CD8-positive, alpha-beta memory T cell (primary cell): Measurements from ENCODE around the gene RFC2. TPM values are rescaled to one million over a fixed set of nuclear protein-coding genes. Genes with fewer than 3 reads are reported as not detected.
A peak's percentile ranks its signal among the peaks of the same experiment; 100 is the strongest.

Experiments used
- CTCF ChIA-PET: fragments of 350-600 bp; sonication (Branson Sonifier 250); formaldehyde crosslinking; loops from one replicate; lab custom pipeline; 2021; ENCODE audit warnings: antibody characterized with exemption; lab: Charles Lee
- POLR2A ChIA-PET: fragments of 350-600 bp; sonication (Branson Sonifier 250); formaldehyde crosslinking; loops from one replicate; lab custom pipeline; 2021; ENCODE audit warnings: antibody characterized with exemption; lab: Charles Lee
- DNase-seq, 5 donors: peaks; one replicate each; pipeline versions ENCODE4 v3.0.0 to v3.0.0-alpha.2; 2020 to 2022; ENCODE audit warnings: mixed read lengths in 1 of 5
- H3K27ac ChIP-seq: one replicate; pipeline ENCODE4 v1.7.0; 2013; ENCODE audit warnings: low read depth, mild to moderate bottlenecking, low read length, moderate library complexity
- H3K27me3 ChIP-seq: 2 replicates; pipeline ENCODE4 v1.7.0; 2013; ENCODE audit warnings: low read length, mild to moderate bottlenecking; ENCODE audit not compliant: insufficient read depth, poor library complexity, severe bottlenecking
- H3K36me3 ChIP-seq: 2 replicates; pipeline ENCODE4 v1.7.0; 2013; ENCODE audit warnings: mild to moderate bottlenecking, low read length, moderate library complexity; ENCODE audit not compliant: insufficient read depth
- H3K4me1 ChIP-seq: 2 replicates; pipeline ENCODE4 v1.7.0; 2013; ENCODE audit warnings: mild to moderate bottlenecking, low read length, moderate library complexity; ENCODE audit not compliant: insufficient read depth
- H3K4me3 ChIP-seq: 2 replicates; pipeline ENCODE4 v1.7.0; 2013; ENCODE audit warnings: mild to moderate bottlenecking, low read length
- H3K9me3 ChIP-seq: 2 replicates; pipeline ENCODE4 v1.7.0; 2013; ENCODE audit warnings: mild to moderate bottlenecking, low read length
- H3K27ac Mint-ChIP-seq, 8 donors: one replicate each; pipeline ENCODE4 v1.8.0; 2020 to 2021; ENCODE audit warnings: mixed read lengths in 8 of 8, mild to moderate bottlenecking in 6 of 8, inconsistent platforms in 3 of 8, moderate library complexity in 3 of 8
- H3K27me3 Mint-ChIP-seq, 2 donors: one replicate each; pipeline ENCODE4 v1.8.0; 2020 to 2021; ENCODE audit warnings: mixed read lengths in 2 of 2, mild to moderate bottlenecking in 1 of 2, moderate library complexity in 1 of 2
- H3K36me3 Mint-ChIP-seq, 3 donors: one replicate each; pipeline ENCODE4 v1.8.0; 2020 to 2021; ENCODE audit warnings: mixed read lengths in 3 of 3, inconsistent platforms in 1 of 3, mild to moderate bottlenecking in 1 of 3
- H3K4me1 Mint-ChIP-seq, 3 donors: one replicate each; pipeline ENCODE4 v1.8.0; 2020 to 2021; ENCODE audit warnings: mixed read lengths in 3 of 3, inconsistent platforms in 1 of 3, mild to moderate bottlenecking in 1 of 3
- H3K4me3 Mint-ChIP-seq, 7 donors: one replicate each; pipeline ENCODE4 v1.8.0; 2020 to 2021; ENCODE audit warnings: mixed read lengths in 7 of 7, mild to moderate bottlenecking in 6 of 7, moderate library complexity in 4 of 7, inconsistent platforms in 2 of 7
- H3K9me3 Mint-ChIP-seq, 5 donors: one replicate each; pipeline ENCODE4 v1.8.0; 2020 to 2022; ENCODE audit warnings: mixed read lengths in 5 of 5, mild to moderate bottlenecking in 3 of 5, moderate library complexity in 2 of 5, inconsistent platforms in 1 of 5
- polyA plus RNA-seq: library from polyadenylated mRNA; unstranded; fragments of 300-500 nt; fragmentation: Illumina TruSeq; gene quantifications from one replicate; pipeline ENCODE4 v1.2.3, GENCODE V29; 2021
- total RNA-seq, 2 experiments: library from RNA; stranded (reverse); gene quantifications; one replicate each; pipeline ENCODE4 v1.2.3, GENCODE V29; 2021

Gene RFC2
- total and polyA plus RNA-seq, 3 experiments from 2014 or later = 24.8 to 99.4 (median 88.9) TPM

- ChIA-PET CTCF (no interaction called here), POLR2A (no interaction called here)
- no peaks in the 10 kb centered on the region for H3K4me1 Mint-ChIP-seq
Observed at GRCh38 chr7:74277636-74278035, 23.4 kb upstream of the RFC2 start.

GRCh38 chr7:74275401-74275881 is 21.2 kb upstream of the RFC2 start:
- H3K9me3 Mint-ChIP-seq = no peaks in the 10 kb centered on the region
- no peak overlapping the region for H3K4me3 Mint-ChIP-seq
- Histone ChIP-seq H3K4me3 (no peak overlapping the region), H3K36me3 (no peaks in the 10 kb centered on the region), H3K4me1 (no peaks in the 10 kb centered on the region), H3K27ac (no peak overlapping the region), H3K27me3 (no peaks in the 10 kb centered on the region), H3K9me3 (no peaks in the 10 kb centered on the region)
- ChIA-PET CTCF (interaction anchor here (1.3 kb wide), 1 partner anchor 13 kb away, joined by 4 read pairs; the partner anchor contains the start of gene CLIP2), POLR2A (no interaction called here)
- DNase-seq = no peak
- no peaks in the 10 kb centered on the region for H3K36me3 Mint-ChIP-seq
- no peak overlapping the region for H3K27ac Mint-ChIP-seq
- peaks cover 4 to 11% of the 10 kb centered on the region in 2 donors for H3K27me3 Mint-ChIP-seq
- peaks cover 2 to 9% (median 4%) of the 10 kb centered on the region in 3 donors for H3K4me1 Mint-ChIP-seq

More at GRCh38 chr7:74277636-74278035, 23.4 kb upstream of the RFC2 start:
- H3K9me3 Mint-ChIP-seq = no peaks in the 10 kb centered on the region
- Histone ChIP-seq H3K36me3 (no peaks in the 10 kb centered on the region), H3K4me3 (no peak overlapping the region), H3K4me1 (no peaks in the 10 kb centered on the region), H3K9me3 (no peaks in the 10 kb centered on the region), H3K27me3 (no peaks in the 10 kb centered on the region), H3K27ac (no peak overlapping the region)
- H3K4me3 Mint-ChIP-seq = no peak overlapping the region
- peaks cover 2 to 5% of the 10 kb centered on the region in 2 donors for H3K27me3 Mint-ChIP-seq
- H3K36me3 Mint-ChIP-seq = no peaks in the 10 kb centered on the region
- DNase-seq = no peak
- no peak overlapping the region for H3K27ac Mint-ChIP-seq

GRCh38 chr7:74272305-74273038 is 18.3 kb upstream of the RFC2 start:
- no peak for DNase-seq
- peak overlapping the region in 1 of 7 donors; percentile 48 for H3K4me3 Mint-ChIP-seq

GRCh38 chr7:74271742-74272141 is 17.5 kb upstream of the RFC2 start:
- no peak overlapping the region for H3K4me3 ChIP-seq
- POLR2A ChIA-PET = no interaction called here
- Mint-ChIP-seq H3K4me1 (peaks cover 2 to 16% (median 4%) of the 10 kb centered on the region in 3 donors), H3K36me3 (peaks cover 0 to 2% (median 0%) of the 10 kb centered on the region in 3 donors), H3K9me3 (no peaks in the 10 kb centered on the region), H3K4me3 (peak overlapping the region in 2 of 7 donors; percentile 5 to 20), H3K27me3 (peaks cover 2 to 11% of the 10 kb centered on the region in 2 donors), H3K27ac (peak overlapping the region in 1 of 8 donors; percentile 73)
- no peaks in the 10 kb centered on the region for H3K36me3 ChIP-seq
- CTCF ChIA-PET = interaction anchor here (1.2 kb wide), 1 partner anchor 17 kb away, joined by 3 read pairs; no protein-coding TSS in a partner anchor
- no peaks in the 10 kb centered on the region for H3K4me1 ChIP-seq
- peak overlapping the region; percentile 38 for H3K27ac ChIP-seq
- DNase-seq = no peak
- H3K9me3 ChIP-seq = no peaks in the 10 kb centered on the region
- no peaks in the 10 kb centered on the region for H3K27me3 ChIP-seq

More at GRCh38 chr7:74272305-74273038, 18.3 kb upstream of the RFC2 start:
- Mint-ChIP-seq H3K27me3 (peaks cover 2 to 11% of the 10 kb centered on the region in 2 donors), H3K36me3 (peaks cover 0 to 2% (median 0%) of the 10 kb centered on the region in 3 donors), H3K4me1 (peaks cover 2 to 16% (median 4%) of the 10 kb centered on the region in 3 donors), H3K27ac (no peak overlapping the region), H3K9me3 (no peaks in the 10 kb centered on the region)
- no peaks in the 10 kb centered on the region for H3K27me3 ChIP-seq
- H3K4me3 ChIP-seq = no peak overlapping the region
- no peaks in the 10 kb centered on the region for H3K9me3 ChIP-seq
- no peaks in the 10 kb centered on the region for H3K36me3 ChIP-seq
- H3K4me1 ChIP-seq = no peaks in the 10 kb centered on the region
- ChIA-PET CTCF (interaction anchor here (1.2 kb wide), 1 partner anchor 16 kb away, joined by 3 read pairs; no protein-coding TSS in a partner anchor), POLR2A (no interaction called here)
- peak overlapping the region; percentile 38 for H3K27ac ChIP-seq

GRCh38 chr7:74269757-74270277 is 15.6 kb upstream of the RFC2 start:
- H3K4me1 ChIP-seq = no peaks in the 10 kb centered on the region
- H3K36me3 Mint-ChIP-seq = peaks cover 0 to 2% (median 0%) of the 10 kb centered on the region in 3 donors
- H3K36me3 ChIP-seq = no peaks in the 10 kb centered on the region
- H3K27ac Mint-ChIP-seq = peak overlapping the region in 5 of 8 donors; percentile 35 to 88 (median 76)
- ChIA-PET CTCF (no interaction called here), POLR2A (interaction anchor here (0.6 to 1.2 kb wide), 2 partner anchors 11 to 19 kb away, joined by 3 to 6 read pairs; partner anchors contain the start of gene CLIP2)
- DNase-seq = peak; percentile 46 to 72 (median 55)
- H3K4me1 Mint-ChIP-seq = peaks cover 2 to 16% (median 4%) of the 10 kb centered on the region in 3 donors
- no peaks in the 10 kb centered on the region for H3K9me3 Mint-ChIP-seq
- peak overlapping the region; percentile 59 for H3K4me3 ChIP-seq
- peak overlapping the region; percentile 82 to 93 (median 89) for H3K4me3 Mint-ChIP-seq
- no peak overlapping the region for H3K27ac ChIP-seq
- H3K27me3 Mint-ChIP-seq = peaks cover 2 to 15% of the 10 kb centered on the region in 2 donors
- no peaks in the 10 kb centered on the region for H3K27me3 ChIP-seq
- H3K9me3 ChIP-seq = no peaks in the 10 kb centered on the region

GRCh38 chr7:74267756-74268565 is 13.8 kb upstream of the RFC2 start:
- Mint-ChIP-seq H3K4me1 (peaks cover 2 to 16% (median 4%) of the 10 kb centered on the region in 3 donors), H3K27me3 (peaks cover 4 to 20% of the 10 kb centered on the region in 2 donors), H3K27ac (no peak overlapping the region), H3K9me3 (no peaks in the 10 kb centered on the region), H3K36me3 (peaks cover 0 to 2% (median 0%) of the 10 kb centered on the region in 3 donors), H3K4me3 (peak overlapping the region in 2 of 7 donors; percentile 48 to 65)
- H3K4me3 ChIP-seq = no peak overlapping the region
- no peaks in the 10 kb centered on the region for H3K27me3 ChIP-seq
- no peak for DNase-seq
- no peaks in the 10 kb centered on the region for H3K4me1 ChIP-seq
- ChIA-PET CTCF (no interaction called here), POLR2A (no interaction called here)
- H3K36me3 ChIP-seq = no peaks in the 10 kb centered on the region
- H3K27ac ChIP-seq = no peak overlapping the region
- no peaks in the 10 kb centered on the region for H3K9me3 ChIP-seq

GRCh38 chr7:74266191-74266963 is 12.2 kb upstream of the RFC2 start:
- no peak overlapping the region for H3K27ac ChIP-seq
- peaks cover 2 to 9% of the 10 kb centered on the region in 2 donors for H3K27me3 Mint-ChIP-seq
- H3K36me3 ChIP-seq = no peaks in the 10 kb centered on the region
- DNase-seq = no peak
- H3K4me1 Mint-ChIP-seq = peaks cover 0 to 7% (median 0%) of the 10 kb centered on the region in 3 donors
- peaks cover 0 to 2% (median 0%) of the 10 kb centered on the region in 3 donors for H3K36me3 Mint-ChIP-seq
- no peaks in the 10 kb centered on the region for H3K27me3 ChIP-seq
- no peaks in the 10 kb centered on the region for H3K4me1 ChIP-seq
- no peak overlapping the region for H3K27ac Mint-ChIP-seq
- H3K9me3 Mint-ChIP-seq = no peaks in the 10 kb centered on the region
- POLR2A ChIA-PET = no interaction called here
- no peaks in the 10 kb centered on the region for H3K9me3 ChIP-seq
- no peak overlapping the region for H3K4me3 Mint-ChIP-seq
- CTCF ChIA-PET = interaction anchor here (1.2 kb wide), 1 partner anchor 60 kb away, joined by 3 read pairs; no protein-coding TSS in a partner anchor
- H3K4me3 ChIP-seq = no peak overlapping the region
